DND-41 (cell line): ENCODE results near the gene ACAD10.

ENCODE experiments used
- CTCF ChIP-seq: IDR thresholded peaks from 2 replicates; pipeline ENCODE4 v1.5.1; 2012; ENCODE audit warnings: borderline replicate concordance, low read length, moderate library complexity, mild to moderate bottlenecking; ENCODE audit not compliant: poor library complexity, severe bottlenecking; ENCODE audit errors: extremely low read depth
- EZH2 ChIP-seq: IDR thresholded peaks from 3 replicates; pipeline ENCODE4 v1.6.1; 2012; ENCODE audit warnings: borderline replicate concordance, low read depth, mild to moderate bottlenecking, moderate library complexity, low read length, inconsistent platforms; ENCODE audit not compliant: severe bottlenecking

- TF ChIP-seq EZH2 (no peak), CTCF (no peak)
Observed at GRCh38 chr12:111748867-111749266, 63.0 kb downstream of the ACAD10 start.
